NB4 (cell line): ENCODE measurements around the gene CIPC.

Experiments
- CTCF ChIP-seq: IDR thresholded peaks from one replicate; pipeline ENCODE4 v1.5.1; 2012; ENCODE audit warnings: low read depth, low read length
- MYC ChIP-seq: IDR thresholded peaks from 2 replicates; pipeline ENCODE4 v1.6.1; 2011; ENCODE audit warnings: low read depth, low read length
- POLR2A ChIP-seq: IDR thresholded peaks from 2 replicates; pipeline ENCODE4 v1.6.1; 2011; ENCODE audit warnings: mild to moderate bottlenecking; ENCODE audit not compliant: insufficient read length; ENCODE audit errors: extremely low read depth

GRCh38 chr14:77125823-77126325, 27.8 kb downstream of the CIPC start:
- TF ChIP-seq POLR2A (no peak), CTCF (no peak), MYC (no peak)
